ENCODE measurements around the gene PXT1.

PXT1 gene

GRCh38 chr6:36444470-36444869 lies 1.8 kb upstream of the PXT1 start:
- H3K4me1 ChIP-seq (ENCODE audit: control insufficient read depth, insufficient read depth, low read length): peaks cover 11% of the 10 kb centered on the region
- CTCF ChIA-PET: interaction anchor here (0.8 to 1.5 kb wide), 3 partner anchors 22 to 47 kb away, joined by 3 to 9 read pairs (median 3); no protein-coding TSS in a partner anchor
- peaks cover 0 to 12% of the 10 kb centered on the region in 2 experiments; a peak in 2 of 3 replicates for H3K36me3 ChIP-seq (ENCODE audit: control insufficient read depth in 2 of 2, insufficient read depth in 1 of 2, low read length in 2 of 2)
- H3K9me3 ChIP-seq (ENCODE audit: control insufficient read depth, insufficient read depth, low read depth, low read length): no peaks in the 10 kb centered on the region
- TF ChIP-seq ZNF324 (tag by site-specific recombination; IDR thresholded peaks at IDR 0.05) (no peak), ZNF121 (tag by site-specific recombination; IDR thresholded peaks at IDR 0.05) (no peak), ZFP41 (tag by site-specific recombination; IDR thresholded peaks at IDR 0.05; ENCODE audit: borderline replicate concordance) (no peak), ZNF10 (tag by site-specific recombination; IDR thresholded peaks at IDR 0.05) (no peak), BCL11B (tag by site-specific recombination; IDR thresholded peaks at IDR 0.05; ENCODE audit: low read depth) (no peak), ZNF24 (tag by site-specific recombination; IDR thresholded peaks at IDR 0.05) (no peak), ZNF501 (tag by site-specific recombination; IDR thresholded peaks at IDR 0.05) (no peak), ZFP3 (tag by site-specific recombination; IDR thresholded peaks at IDR 0.05; ENCODE audit: low read depth) (no peak), ZNF223 (tag by site-specific recombination; IDR thresholded peaks at IDR 0.05) (no peak)
- TF ChIP-seq, protein P1, sequence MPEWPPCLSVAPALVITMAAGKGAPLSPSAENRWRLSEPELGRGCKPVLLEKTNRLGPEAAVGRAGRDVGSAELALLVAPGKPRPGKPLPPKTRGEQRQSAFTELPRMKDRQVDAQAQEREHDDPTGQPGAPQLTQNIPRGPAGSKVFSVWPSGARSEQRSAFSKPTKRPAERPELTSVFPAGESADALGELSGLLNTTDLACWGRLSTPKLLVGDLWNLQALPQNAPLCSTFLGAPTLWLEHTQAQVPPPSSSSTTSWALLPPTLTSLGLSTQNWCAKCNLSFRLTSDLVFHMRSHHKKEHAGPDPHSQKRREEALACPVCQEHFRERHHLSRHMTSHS (tag by site-specific recombination; IDR thresholded peaks at IDR 0.05): no peak
- TF ChIP-seq, protein P2, sequence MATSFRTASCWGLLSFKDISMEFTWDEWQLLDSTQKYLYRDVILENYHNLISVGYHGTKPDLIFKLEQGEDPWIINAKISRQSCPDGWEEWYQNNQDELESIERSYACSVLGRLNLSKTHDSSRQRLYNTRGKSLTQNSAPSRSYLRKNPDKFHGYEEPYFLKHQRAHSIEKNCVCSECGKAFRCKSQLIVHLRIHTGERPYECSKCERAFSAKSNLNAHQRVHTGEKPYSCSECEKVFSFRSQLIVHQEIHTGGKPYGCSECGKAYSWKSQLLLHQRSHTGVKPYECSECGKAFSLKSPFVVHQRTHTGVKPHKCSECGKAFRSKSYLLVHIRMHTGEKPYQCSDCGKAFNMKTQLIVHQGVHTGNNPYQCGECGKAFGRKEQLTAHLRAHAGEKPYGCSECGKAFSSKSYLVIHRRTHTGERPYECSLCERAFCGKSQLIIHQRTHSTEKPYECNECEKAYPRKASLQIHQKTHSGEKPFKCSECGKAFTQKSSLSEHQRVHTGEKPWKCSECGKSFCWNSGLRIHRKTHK (tag by site-specific recombination; IDR thresholded peaks at IDR 0.05): no peak
- no peak overlapping the region; the same call in 1 of the 2 replicates for H3K27ac ChIP-seq (ENCODE audit: extremely low read depth, low read depth, low read length)
- POLR2A ChIA-PET: interaction anchor here (1.5 to 2.5 kb wide), 2 partner anchors 14 to 21 kb away, joined by 4 to 19 read pairs; no protein-coding TSS in a partner anchor
- peak overlapping the region; percentile 74 for H3K4me3 ChIP-seq (ENCODE audit: low read depth, low read length)

DNA sequence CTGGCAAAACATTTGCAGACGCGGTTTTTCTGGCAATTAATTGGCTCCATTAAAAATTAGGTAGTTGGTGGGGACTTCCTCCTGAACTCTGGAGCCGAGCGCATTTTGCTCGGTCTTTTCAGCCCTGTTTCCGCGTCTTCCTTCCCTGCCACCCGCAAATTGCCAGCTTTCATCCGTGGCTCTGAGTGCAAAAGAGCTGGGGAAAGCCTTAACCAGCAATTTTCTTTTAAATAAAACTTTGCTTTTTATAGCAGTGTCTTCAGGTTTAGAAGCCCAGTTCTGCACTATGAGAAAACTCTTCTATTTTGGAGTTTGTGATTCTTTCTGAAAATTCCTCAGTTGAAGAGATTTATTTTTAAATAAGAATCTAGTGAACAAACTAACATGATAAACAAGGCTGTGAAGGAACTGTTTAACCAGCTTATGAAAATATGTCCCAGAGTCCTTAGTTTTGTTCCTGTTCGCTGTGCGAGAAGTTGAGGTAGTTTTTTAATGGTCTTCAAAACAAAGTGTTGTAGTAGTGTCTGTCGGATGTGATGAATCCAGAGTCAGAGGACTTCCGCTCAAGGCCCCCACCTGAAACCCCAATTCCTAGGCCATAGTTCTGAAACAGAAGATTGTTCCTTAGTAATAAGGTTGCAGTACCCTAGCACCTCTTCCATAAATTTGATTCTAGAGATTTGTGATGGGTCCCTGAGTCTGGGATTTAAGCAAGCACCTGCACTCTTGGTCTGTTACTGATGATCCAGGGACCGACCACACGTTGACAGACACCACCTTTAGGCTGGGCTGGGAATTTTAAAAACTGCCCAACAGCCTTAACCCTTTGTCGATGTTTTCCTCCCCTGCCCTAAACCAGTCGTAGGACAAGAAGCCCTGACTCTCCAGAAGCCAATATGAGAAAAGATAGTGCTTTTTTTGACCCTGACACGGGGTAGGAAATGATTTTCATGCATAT lies 1.1 kb upstream of the PXT1 start:
- Histone ChIP-seq H3K9me3 (ENCODE audit: control insufficient read depth, insufficient read depth, low read depth, low read length) (no peaks in the 10 kb centered on the region), H3K36me3 (ENCODE audit: control insufficient read depth in 2 of 2, insufficient read depth in 1 of 2, low read length in 2 of 2) (peaks cover 0 to 5% of the 10 kb centered on the region in 2 experiments; a peak in 2 of 3 replicates), H3K27ac (ENCODE audit: extremely low read depth, low read depth, low read length) (peak overlapping the region; percentile 95), H3K4me1 (ENCODE audit: control insufficient read depth, insufficient read depth, low read length) (peaks cover 11% of the 10 kb centered on the region), H3K4me3 (ENCODE audit: low read depth, low read length) (peak overlapping the region; percentile 74)
- ChIA-PET POLR2A (interaction anchor here (0.6 to 2.5 kb wide), 4 partner anchors 13 to 417 kb away, joined by 3 to 19 read pairs (median 6); partner anchors contain the start of gene CDKN1A), CTCF (interaction anchor here (0.6 to 1.5 kb wide), 7 partner anchors 12 to 410 kb away, joined by 3 to 9 read pairs (median 3); no protein-coding TSS in a partner anchor)
- TF ChIP-seq ZNF169 (tag by site-specific recombination; IDR thresholded peaks at IDR 0.05) (no peak), ZNF660 (tag by site-specific recombination; IDR thresholded peaks at IDR 0.05) (peak; percentile 23; the same call in 1 of the 2 replicates), ZNF558 (tag by site-specific recombination; IDR thresholded peaks at IDR 0.05) (no peak), YY2 (tag by site-specific recombination; IDR thresholded peaks at IDR 0.05) (no peak)
- TF ChIP-seq, protein P3, sequence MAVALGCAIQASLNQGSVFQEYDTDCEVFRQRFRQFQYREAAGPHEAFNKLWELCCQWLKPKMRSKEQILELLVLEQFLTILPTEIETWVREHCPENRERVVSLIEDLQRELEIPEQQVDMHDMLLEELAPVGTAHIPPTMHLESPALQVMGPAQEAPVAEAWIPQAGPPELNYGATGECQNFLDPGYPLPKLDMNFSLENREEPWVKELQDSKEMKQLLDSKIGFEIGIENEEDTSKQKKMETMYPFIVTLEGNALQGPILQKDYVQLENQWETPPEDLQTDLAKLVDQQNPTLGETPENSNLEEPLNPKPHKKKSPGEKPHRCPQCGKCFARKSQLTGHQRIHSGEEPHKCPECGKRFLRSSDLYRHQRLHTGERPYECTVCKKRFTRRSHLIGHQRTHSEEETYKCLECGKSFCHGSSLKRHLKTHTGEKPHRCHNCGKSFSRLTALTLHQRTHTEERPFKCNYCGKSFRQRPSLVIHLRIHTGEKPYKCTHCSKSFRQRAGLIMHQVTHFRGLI (tag by site-specific recombination; IDR thresholded peaks at IDR 0.05): 0 out of 2 replicates have a peak, but pooled peaks have one; percentile 33
- TF ChIP-seq, protein P4, sequence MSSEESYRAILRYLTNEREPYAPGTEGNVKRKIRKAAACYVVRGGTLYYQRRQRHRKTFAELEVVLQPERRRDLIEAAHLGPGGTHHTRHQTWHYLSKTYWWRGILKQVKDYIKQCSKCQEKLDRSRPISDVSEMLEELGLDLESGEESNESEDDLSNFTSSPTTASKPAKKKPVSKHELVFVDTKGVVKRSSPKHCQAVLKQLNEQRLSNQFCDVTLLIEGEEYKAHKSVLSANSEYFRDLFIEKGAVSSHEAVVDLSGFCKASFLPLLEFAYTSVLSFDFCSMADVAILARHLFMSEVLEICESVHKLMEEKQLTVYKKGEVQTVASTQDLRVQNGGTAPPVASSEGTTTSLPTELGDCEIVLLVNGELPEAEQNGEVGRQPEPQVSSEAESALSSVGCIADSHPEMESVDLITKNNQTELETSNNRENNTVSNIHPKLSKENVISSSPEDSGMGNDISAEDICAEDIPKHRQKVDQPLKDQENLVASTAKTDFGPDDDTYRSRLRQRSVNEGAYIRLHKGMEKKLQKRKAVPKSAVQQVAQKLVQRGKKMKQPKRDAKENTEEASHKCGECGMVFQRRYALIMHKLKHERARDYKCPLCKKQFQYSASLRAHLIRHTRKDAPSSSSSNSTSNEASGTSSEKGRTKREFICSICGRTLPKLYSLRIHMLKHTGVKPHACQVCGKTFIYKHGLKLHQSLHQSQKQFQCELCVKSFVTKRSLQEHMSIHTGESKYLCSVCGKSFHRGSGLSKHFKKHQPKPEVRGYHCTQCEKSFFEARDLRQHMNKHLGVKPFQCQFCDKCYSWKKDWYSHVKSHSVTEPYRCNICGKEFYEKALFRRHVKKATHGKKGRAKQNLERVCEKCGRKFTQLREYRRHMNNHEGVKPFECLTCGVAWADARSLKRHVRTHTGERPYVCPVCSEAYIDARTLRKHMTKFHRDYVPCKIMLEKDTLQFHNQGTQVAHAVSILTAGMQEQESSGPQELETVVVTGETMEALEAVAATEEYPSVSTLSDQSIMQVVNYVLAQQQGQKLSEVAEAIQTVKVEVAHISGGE (tag by site-specific recombination; conservative IDR thresholded peaks at IDR 0.05; ENCODE audit: low read depth): 0 out of 2 replicates have a peak, but pooled peaks have one; percentile 22
- TF ChIP-seq, protein P5, sequence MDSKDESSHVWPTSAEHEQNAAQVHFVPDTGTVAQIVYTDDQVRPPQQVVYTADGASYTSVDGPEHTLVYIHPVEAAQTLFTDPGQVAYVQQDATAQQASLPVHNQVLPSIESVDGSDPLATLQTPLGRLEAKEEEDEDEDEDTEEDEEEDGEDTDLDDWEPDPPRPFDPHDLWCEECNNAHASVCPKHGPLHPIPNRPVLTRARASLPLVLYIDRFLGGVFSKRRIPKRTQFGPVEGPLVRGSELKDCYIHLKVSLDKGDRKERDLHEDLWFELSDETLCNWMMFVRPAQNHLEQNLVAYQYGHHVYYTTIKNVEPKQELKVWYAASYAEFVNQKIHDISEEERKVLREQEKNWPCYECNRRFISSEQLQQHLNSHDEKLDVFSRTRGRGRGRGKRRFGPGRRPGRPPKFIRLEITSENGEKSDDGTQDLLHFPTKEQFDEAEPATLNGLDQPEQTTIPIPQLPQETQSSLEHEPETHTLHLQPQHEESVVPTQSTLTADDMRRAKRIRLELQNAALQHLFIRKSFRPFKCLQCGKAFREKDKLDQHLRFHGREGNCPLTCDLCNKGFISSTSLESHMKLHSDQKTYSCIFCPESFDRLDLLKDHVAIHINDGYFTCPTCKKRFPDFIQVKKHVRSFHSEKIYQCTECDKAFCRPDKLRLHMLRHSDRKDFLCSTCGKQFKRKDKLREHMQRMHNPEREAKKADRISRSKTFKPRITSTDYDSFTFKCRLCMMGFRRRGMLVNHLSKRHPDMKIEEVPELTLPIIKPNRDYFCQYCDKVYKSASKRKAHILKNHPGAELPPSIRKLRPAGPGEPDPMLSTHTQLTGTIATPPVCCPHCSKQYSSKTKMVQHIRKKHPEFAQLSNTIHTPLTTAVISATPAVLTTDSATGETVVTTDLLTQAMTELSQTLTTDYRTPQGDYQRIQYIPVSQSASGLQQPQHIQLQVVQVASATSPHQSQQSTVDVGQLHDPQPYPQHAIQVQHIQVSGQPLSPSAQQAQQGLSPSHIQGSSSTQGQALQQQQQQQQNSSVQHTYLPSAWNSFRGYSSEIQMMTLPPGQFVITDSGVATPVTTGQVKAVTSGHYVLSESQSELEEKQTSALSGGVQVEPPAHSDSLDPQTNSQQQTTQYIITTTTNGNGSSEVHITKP (tag by site-specific recombination; IDR thresholded peaks at IDR 0.05): peak; percentile 4
- TF ChIP-seq, protein P6, sequence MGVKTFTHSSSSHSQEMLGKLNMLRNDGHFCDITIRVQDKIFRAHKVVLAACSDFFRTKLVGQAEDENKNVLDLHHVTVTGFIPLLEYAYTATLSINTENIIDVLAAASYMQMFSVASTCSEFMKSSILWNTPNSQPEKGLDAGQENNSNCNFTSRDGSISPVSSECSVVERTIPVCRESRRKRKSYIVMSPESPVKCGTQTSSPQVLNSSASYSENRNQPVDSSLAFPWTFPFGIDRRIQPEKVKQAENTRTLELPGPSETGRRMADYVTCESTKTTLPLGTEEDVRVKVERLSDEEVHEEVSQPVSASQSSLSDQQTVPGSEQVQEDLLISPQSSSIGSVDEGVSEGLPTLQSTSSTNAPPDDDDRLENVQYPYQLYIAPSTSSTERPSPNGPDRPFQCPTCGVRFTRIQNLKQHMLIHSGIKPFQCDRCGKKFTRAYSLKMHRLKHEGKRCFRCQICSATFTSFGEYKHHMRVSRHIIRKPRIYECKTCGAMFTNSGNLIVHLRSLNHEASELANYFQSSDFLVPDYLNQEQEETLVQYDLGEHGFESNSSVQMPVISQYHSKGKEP (tag by site-specific recombination; IDR thresholded peaks at IDR 0.05): no peak

Data from HEK293 (cell line).